OCI-LY1 (cell line): Measurements from ENCODE around the gene DOCK2.

Experiments used
- H2AFZ ChIP-seq: fragments of 200-600 bp; sonication (generic), shearing (Covaris generic); 2 replicates; pipeline ENCODE4 v1.6.0; 2014; ENCODE audit warnings: antibody characterized with exemption, mild to moderate bottlenecking, low read length
- H3F3A ChIP-seq: fragments of 200-600 bp; sonication (generic), shearing (Covaris generic); 2 replicates; pipeline ENCODE4 v1.6.0; 2014; ENCODE audit warnings: mild to moderate bottlenecking, antibody characterized with exemption, low read length, moderate library complexity; ENCODE audit not compliant: insufficient read depth
- H3K27ac ChIP-seq: fragments of 200-600 bp; sonication (generic); 2 replicates; pipeline ENCODE4 v1.5.1; 2014; ENCODE audit warnings: low read length, mixed run types, mild to moderate bottlenecking, low read depth; ENCODE audit not compliant: poor library complexity, severe bottlenecking
- H3K27me3 ChIP-seq: fragments of 200-600 bp; sonication (generic); 2 replicates; pipeline ENCODE4 v1.6.0; 2014; ENCODE audit warnings: antibody characterized with exemption, mild to moderate bottlenecking, low read length, moderate library complexity; ENCODE audit not compliant: insufficient read depth
- H3K36me3 ChIP-seq: fragments of 200-600 bp; sonication (generic); 2 replicates; pipeline ENCODE4 v1.6.1; 2014; ENCODE audit warnings: mild to moderate bottlenecking, antibody characterized with exemption, low read length, moderate library complexity, mixed read lengths; ENCODE audit not compliant: insufficient read depth
- H3K4me1 ChIP-seq: fragments of 200-600 bp; sonication (generic); 2 replicates; pipeline ENCODE4 v1.5.1; 2014; ENCODE audit warnings: mild to moderate bottlenecking, low read length, moderate library complexity; ENCODE audit not compliant: insufficient read depth, severe bottlenecking
- H3K4me2 ChIP-seq: fragments of 200-600 bp; sonication (generic), shearing (Covaris generic); 2 replicates; pipeline ENCODE4 v1.6.1; 2014; ENCODE audit warnings: low read length
- H3K4me3 ChIP-seq: fragments of 200-600 bp; sonication (generic); 2 replicates; pipeline ENCODE4 v1.5.1; 2014; ENCODE audit warnings: low read length, low read depth, mild to moderate bottlenecking, mixed read lengths; ENCODE audit not compliant: poor library complexity, severe bottlenecking
- H3K79me2 ChIP-seq: fragments of 200-600 bp; shearing (Covaris generic); 2 replicates; pipeline ENCODE4 v1.6.1; 2016; ENCODE audit warnings: mixed run types, low read length, mixed read lengths; ENCODE audit not compliant: insufficient read depth
- H3K9ac ChIP-seq: fragments of 200-600 bp; sonication (generic), shearing (Covaris generic); 2 replicates; pipeline ENCODE4 v1.6.1; 2014; ENCODE audit warnings: mild to moderate bottlenecking, low read length, mixed read lengths
- H3K9me2 ChIP-seq: fragments of 200-600 bp; sonication (generic), shearing (Covaris generic); 2 replicates; pipeline ENCODE4 v1.6.1; 2014; ENCODE audit warnings: low read depth, mild to moderate bottlenecking, low read length, mixed read lengths
- H3K9me3 ChIP-seq: fragments of 200-600 bp; shearing (Covaris generic); 2 replicates; pipeline ENCODE4 v1.6.1; 2014; ENCODE audit warnings: low read length, mixed read lengths
- H4K20me1 ChIP-seq: fragments of 200-600 bp; sonication (generic), shearing (Covaris generic); 2 replicates; pipeline ENCODE4 v1.6.0; 2016; ENCODE audit warnings: mild to moderate bottlenecking, low read length; ENCODE audit not compliant: insufficient read depth
- EZH2 ChIP-seq: fragments of 200-600 bp; sonication (generic), shearing (Covaris generic); IDR thresholded peaks from 2 replicates; pipeline ENCODE4 v1.8.0; 2017; ENCODE audit warnings: borderline replicate concordance, mixed run types, mild to moderate bottlenecking, antibody characterized with exemption, low read length, moderate library complexity, mixed read lengths
- TF ChIP-seq, protein P1 (sequence below): fragments of 200-600 bp; sonication (generic), shearing (Covaris generic); IDR thresholded peaks from 2 replicates; pipeline ENCODE4 v1.5.1; 2017; ENCODE audit warnings: mild to moderate bottlenecking, antibody characterized with exemption, low read length, moderate library complexity, mixed read lengths

DOCK2 gene

DNA sequence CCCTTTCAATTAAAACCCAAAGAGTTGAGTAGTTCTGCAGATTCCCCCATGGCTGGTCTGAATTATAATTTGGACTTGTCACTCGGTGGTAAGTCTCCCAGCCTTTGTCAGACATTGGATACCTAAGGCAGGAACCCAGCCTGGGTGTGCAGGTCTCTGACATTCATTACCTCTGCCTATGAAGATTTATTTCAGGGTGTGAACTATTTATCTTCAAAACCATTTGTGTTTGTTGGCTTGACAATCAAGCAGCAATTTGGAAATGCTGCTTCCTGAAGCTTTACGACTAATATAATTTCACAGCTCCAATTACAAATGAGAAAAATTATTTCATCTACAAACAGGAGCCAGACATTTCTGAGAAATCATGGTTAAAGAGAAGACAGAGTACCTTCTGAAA is 160.5 kb downstream of the DOCK2 start:
- peaks cover 48% of the 10 kb centered on the region; the same call in 1 of the 2 replicates for H3K36me3 ChIP-seq
- H4K20me1 ChIP-seq, result no peaks in the 10 kb centered on the region
- H3K27me3 ChIP-seq, result no peaks in the 10 kb centered on the region
- no peak overlapping the region for H3K9ac ChIP-seq
- no peaks in the 10 kb centered on the region for H3K9me2 ChIP-seq
- H3K79me2 ChIP-seq, result no peaks in the 10 kb centered on the region
- H3K27ac ChIP-seq, result no peak overlapping the region
- TF ChIP-seq, protein P1, sequence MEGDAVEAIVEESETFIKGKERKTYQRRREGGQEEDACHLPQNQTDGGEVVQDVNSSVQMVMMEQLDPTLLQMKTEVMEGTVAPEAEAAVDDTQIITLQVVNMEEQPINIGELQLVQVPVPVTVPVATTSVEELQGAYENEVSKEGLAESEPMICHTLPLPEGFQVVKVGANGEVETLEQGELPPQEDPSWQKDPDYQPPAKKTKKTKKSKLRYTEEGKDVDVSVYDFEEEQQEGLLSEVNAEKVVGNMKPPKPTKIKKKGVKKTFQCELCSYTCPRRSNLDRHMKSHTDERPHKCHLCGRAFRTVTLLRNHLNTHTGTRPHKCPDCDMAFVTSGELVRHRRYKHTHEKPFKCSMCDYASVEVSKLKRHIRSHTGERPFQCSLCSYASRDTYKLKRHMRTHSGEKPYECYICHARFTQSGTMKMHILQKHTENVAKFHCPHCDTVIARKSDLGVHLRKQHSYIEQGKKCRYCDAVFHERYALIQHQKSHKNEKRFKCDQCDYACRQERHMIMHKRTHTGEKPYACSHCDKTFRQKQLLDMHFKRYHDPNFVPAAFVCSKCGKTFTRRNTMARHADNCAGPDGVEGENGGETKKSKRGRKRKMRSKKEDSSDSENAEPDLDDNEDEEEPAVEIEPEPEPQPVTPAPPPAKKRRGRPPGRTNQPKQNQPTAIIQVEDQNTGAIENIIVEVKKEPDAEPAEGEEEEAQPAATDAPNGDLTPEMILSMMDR, result no peak
- TF ChIP-seq EZH2, result no peak
- no peak overlapping the region for H2AFZ ChIP-seq
- H3K4me3 ChIP-seq, result no peak overlapping the region
- H3K4me1 ChIP-seq, result no peaks in the 10 kb centered on the region
- no peaks in the 10 kb centered on the region for H3K9me3 ChIP-seq
- H3F3A ChIP-seq, result no peaks in the 10 kb centered on the region
- no peak overlapping the region for H3K4me2 ChIP-seq

DNA sequence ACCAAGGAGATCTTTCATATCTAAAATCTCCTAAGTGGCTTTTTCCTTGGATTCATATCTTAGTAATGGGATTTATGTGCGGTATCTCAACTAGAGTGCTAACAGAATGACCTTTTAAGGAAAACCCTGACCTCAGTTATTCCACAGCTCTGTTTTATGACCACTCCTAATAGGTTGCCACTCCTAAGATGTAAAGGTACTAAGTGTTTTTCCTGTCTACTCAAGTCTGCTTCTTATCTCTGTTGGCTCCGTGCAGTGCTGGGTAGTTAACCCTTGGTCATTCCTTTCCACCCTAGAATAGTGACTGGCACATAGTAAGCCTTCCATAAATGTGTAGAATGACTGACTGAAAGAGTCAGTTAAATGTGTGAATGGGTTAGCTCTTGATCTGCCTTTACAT is 161.4 kb downstream of the DOCK2 start:
- no peaks in the 10 kb centered on the region for H3K27me3 ChIP-seq
- no peak for TF ChIP-seq EZH2
- TF ChIP-seq, protein P1, result no peak
- H3K79me2 ChIP-seq, result no peaks in the 10 kb centered on the region
- no peak overlapping the region for H3K4me2 ChIP-seq
- H4K20me1 ChIP-seq, result no peaks in the 10 kb centered on the region
- H3F3A ChIP-seq, result no peaks in the 10 kb centered on the region
- H3K4me3 ChIP-seq, result no peak overlapping the region
- H3K36me3 ChIP-seq, result peaks cover 46% of the 10 kb centered on the region; the same call in 1 of the 2 replicates
- no peaks in the 10 kb centered on the region for H3K4me1 ChIP-seq
- H3K9me2 ChIP-seq, result no peaks in the 10 kb centered on the region
- no peak overlapping the region for H2AFZ ChIP-seq
- H3K27ac ChIP-seq, result no peak overlapping the region
- no peaks in the 10 kb centered on the region for H3K9me3 ChIP-seq
- H3K9ac ChIP-seq, result no peak overlapping the region

DNA sequence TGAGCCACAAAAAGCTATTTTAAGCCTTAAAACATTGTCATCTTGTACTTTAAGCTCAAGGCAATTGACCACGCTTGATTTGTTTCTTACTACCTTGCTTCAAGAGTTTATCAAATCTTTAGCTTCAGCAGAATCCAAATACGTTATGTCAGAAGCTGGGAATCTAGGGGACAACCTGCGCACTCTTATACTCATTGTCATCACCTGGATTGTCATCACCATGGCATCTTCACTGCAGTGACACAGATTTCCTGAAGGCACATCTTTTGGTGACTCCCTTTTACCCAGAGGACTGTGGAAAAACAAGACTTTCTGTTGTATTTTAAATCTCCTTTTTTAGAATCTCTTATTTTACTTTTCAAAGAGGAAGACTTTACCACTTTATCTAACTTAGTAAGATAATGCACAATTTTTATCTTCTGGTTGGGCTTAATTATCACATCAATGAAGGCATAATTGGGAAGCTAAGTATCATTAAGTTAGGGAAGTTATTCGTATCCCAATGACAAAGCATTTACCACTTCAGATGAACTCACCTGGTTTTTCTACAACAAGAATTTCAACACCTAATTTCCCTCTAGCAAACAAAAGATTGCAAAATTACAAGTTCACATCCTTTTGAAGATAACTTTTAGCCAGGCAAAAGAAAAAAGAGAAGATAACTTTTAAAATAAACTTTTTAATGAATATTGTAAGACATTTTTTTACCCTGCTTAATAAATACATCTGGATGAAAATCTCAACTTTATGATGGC is 162.0 kb downstream of the DOCK2 start:
- no peak overlapping the region for H3K9ac ChIP-seq
- no peaks in the 10 kb centered on the region for H3K4me1 ChIP-seq
- no peak overlapping the region for H2AFZ ChIP-seq
- no peak overlapping the region for H3K4me3 ChIP-seq
- H3K9me2 ChIP-seq, result no peaks in the 10 kb centered on the region
- no peak overlapping the region for H3K4me2 ChIP-seq
- H3K9me3 ChIP-seq, result no peaks in the 10 kb centered on the region
- no peaks in the 10 kb centered on the region for H4K20me1 ChIP-seq
- H3K79me2 ChIP-seq, result no peaks in the 10 kb centered on the region
- no peak for TF ChIP-seq EZH2
- TF ChIP-seq, protein P1, result no peak
- H3K36me3 ChIP-seq, result peaks cover 46% of the 10 kb centered on the region; the same call in 1 of the 2 replicates
- no peak overlapping the region for H3K27ac ChIP-seq
- H3K27me3 ChIP-seq, result no peaks in the 10 kb centered on the region
- no peaks in the 10 kb centered on the region for H3F3A ChIP-seq
